OCI-LY1 (cell line): ENCODE measurements around the gene LRRC56.

Experiments used
- EZH2 ChIP-seq: fragments of 200-600 bp; sonication (generic), shearing (Covaris generic); IDR thresholded peaks from 2 replicates; pipeline ENCODE4 v1.8.0; 2017; ENCODE audit warnings: borderline replicate concordance, mixed run types, mild to moderate bottlenecking, antibody characterized with exemption, low read length, moderate library complexity, mixed read lengths
- TF ChIP-seq, protein P1 (sequence below): fragments of 200-600 bp; sonication (generic), shearing (Covaris generic); IDR thresholded peaks from 2 replicates; pipeline ENCODE4 v1.5.1; 2017; ENCODE audit warnings: mild to moderate bottlenecking, antibody characterized with exemption, low read length, moderate library complexity, mixed read lengths

GRCh38 chr11:499201-500076, 37.9 kb upstream of the LRRC56 start:
- TF ChIP-seq, protein P1, sequence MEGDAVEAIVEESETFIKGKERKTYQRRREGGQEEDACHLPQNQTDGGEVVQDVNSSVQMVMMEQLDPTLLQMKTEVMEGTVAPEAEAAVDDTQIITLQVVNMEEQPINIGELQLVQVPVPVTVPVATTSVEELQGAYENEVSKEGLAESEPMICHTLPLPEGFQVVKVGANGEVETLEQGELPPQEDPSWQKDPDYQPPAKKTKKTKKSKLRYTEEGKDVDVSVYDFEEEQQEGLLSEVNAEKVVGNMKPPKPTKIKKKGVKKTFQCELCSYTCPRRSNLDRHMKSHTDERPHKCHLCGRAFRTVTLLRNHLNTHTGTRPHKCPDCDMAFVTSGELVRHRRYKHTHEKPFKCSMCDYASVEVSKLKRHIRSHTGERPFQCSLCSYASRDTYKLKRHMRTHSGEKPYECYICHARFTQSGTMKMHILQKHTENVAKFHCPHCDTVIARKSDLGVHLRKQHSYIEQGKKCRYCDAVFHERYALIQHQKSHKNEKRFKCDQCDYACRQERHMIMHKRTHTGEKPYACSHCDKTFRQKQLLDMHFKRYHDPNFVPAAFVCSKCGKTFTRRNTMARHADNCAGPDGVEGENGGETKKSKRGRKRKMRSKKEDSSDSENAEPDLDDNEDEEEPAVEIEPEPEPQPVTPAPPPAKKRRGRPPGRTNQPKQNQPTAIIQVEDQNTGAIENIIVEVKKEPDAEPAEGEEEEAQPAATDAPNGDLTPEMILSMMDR: no peak
- TF ChIP-seq EZH2: no peak
